Stimulated activated effector memory CD8-positive, alpha-beta T cell treated with anti-CD3 and anti-CD28 coated beads, Interleukin-12 subunit alpha, Interleukin-12 subunit beta, amount 100 ng/mL, for 72 hours (primary cell): ENCODE measurements around the gene COL21A1.

Source experiments
- ATAC-seq: fragments of 150-1000 bp; cut with Tn5 transposase; 2 replicates; pipeline ENCODE4 v1.10.0; 2021
- DNase-seq, 2 donors: peaks; one replicate each; pipeline ENCODE4 v3.0.0; 2021 to 2022; ENCODE audit warnings: low spot score in 2 of 2
- H3K27ac Mint-ChIP-seq: one replicate; pipeline ENCODE4 v1.8.0; 2022; ENCODE audit warnings: mild to moderate bottlenecking, mixed read lengths
- H3K36me3 Mint-ChIP-seq: one replicate; pipeline ENCODE4 v1.8.0; 2022; ENCODE audit warnings: mild to moderate bottlenecking, mixed read lengths
- H3K4me1 Mint-ChIP-seq: one replicate; pipeline ENCODE4 v1.8.0; 2022; ENCODE audit warnings: mixed read lengths
- H3K4me3 Mint-ChIP-seq: one replicate; pipeline ENCODE4 v1.8.0; 2022; ENCODE audit warnings: mild to moderate bottlenecking, mixed read lengths
- H3K9me3 Mint-ChIP-seq: one replicate; pipeline ENCODE4 v1.8.0; 2022; ENCODE audit warnings: mixed read lengths

COL21A1 gene

DNA sequence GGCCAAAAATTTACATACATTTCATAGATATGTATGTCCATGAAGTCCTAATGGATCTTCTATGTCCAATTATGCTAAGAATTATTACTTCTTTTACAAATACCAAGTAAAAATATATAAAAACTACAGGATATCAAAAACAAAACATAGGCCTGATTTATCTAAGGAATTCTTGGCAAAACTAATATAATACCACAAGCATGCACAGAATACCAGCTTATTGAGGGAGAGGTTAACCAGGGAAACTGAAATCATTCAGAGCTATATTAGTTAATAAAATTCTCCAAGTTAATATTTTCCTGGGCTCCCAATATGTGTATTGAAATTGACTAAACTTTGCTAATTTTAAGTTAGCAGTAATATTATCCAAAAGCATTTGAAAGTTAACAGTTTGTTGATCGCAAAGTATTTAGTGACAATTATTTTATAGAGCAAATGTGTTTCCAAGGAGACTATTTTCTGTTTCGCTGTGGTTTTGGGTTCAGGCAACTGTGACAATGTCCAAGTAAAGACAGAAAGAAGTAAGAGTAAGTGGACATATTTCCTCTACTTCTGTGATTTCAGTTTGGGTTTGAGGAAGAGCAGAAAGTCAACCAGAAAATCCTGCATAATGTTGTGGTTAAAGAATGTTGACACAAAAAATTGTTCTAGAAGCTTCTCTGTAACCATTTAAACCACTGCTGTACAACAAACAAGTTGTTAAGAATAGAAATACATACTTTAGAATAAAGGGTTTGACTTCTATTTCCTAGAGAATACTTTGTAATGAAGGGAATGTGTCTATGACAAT is 167.4 kb downstream of the COL21A1 start:
- Mint-ChIP-seq H3K36me3 (no peaks in the 10 kb centered on the region), H3K4me1 (no peaks in the 10 kb centered on the region), H3K4me3 (no peak overlapping the region), H3K9me3 (peaks cover 18% of the 10 kb centered on the region), H3K27ac (no peak overlapping the region)
- DNase-seq, result no peak
- no peak for ATAC-seq

- Mint-ChIP-seq H3K4me1 (no peaks in the 10 kb centered on the region), H3K9me3 (peaks cover 20% of the 10 kb centered on the region), H3K27ac (no peak overlapping the region), H3K36me3 (no peaks in the 10 kb centered on the region), H3K4me3 (no peak overlapping the region)
- DNase-seq (no peak), ATAC-seq (no peak)
These were observed 171.3 kb downstream of the COL21A1 start for GRCh38 chr6:56076033-56076432.

DNA sequence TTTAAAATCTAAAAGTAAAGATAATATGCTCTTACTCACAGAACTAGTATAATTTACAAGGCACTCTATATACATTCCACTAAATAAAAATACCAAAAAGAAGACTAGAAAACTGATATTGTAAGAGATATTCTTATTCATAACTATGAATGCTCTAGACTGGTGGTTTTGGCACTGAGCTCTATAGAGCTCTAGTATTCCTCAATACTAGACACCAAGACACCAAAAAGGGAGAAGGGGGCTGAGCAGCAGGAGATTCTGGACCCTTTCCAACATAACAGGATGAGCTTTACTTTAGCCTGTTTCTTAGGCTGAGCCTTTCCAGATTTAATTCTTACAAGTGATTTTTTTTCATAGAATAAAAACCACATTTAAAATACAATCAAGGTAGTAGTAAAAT is 173.6 kb downstream of the COL21A1 start:
- Mint-ChIP-seq H3K4me3 (no peak overlapping the region), H3K4me1 (no peaks in the 10 kb centered on the region), H3K27ac (no peak overlapping the region), H3K9me3 (peaks cover 21% of the 10 kb centered on the region), H3K36me3 (no peaks in the 10 kb centered on the region)
- DNase-seq (no peak), ATAC-seq (no peak)

DNA sequence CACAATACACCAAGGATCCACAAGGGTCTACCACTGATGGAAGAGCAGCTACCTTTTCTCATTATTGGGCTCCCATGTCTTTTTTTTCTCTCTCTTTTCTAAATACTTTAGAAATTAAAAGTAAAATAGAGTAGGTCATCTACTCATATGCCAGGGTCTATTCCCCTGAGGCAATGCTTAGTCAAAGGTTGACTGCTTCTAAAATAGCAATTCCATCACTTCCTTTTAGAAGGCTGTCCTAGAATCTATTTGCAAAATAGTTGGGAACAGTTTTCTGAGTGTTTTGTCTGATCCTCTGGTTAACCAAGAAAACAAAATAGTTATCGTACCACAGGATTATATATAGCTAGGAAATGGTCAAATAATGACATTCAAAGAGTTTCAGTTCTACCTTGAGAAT is 174.1 kb downstream of the COL21A1 start:
- H3K9me3 Mint-ChIP-seq, result peaks cover 21% of the 10 kb centered on the region
- ATAC-seq, result no peak
- H3K4me3 Mint-ChIP-seq, result no peak overlapping the region
- H3K36me3 Mint-ChIP-seq, result no peaks in the 10 kb centered on the region
- no peak for DNase-seq
- H3K4me1 Mint-ChIP-seq, result no peaks in the 10 kb centered on the region
- H3K27ac Mint-ChIP-seq, result no peak overlapping the region

- ATAC-seq, result no peak
- H3K9me3 Mint-ChIP-seq, result peaks cover 21% of the 10 kb centered on the region
- no peak for DNase-seq
- no peaks in the 10 kb centered on the region for H3K36me3 Mint-ChIP-seq
- no peak overlapping the region for H3K4me3 Mint-ChIP-seq
- H3K27ac Mint-ChIP-seq, result no peak overlapping the region
- no peaks in the 10 kb centered on the region for H3K4me1 Mint-ChIP-seq
These were observed 174.5 kb downstream of the COL21A1 start for GRCh38 chr6:56072856-56073255.

DNA sequence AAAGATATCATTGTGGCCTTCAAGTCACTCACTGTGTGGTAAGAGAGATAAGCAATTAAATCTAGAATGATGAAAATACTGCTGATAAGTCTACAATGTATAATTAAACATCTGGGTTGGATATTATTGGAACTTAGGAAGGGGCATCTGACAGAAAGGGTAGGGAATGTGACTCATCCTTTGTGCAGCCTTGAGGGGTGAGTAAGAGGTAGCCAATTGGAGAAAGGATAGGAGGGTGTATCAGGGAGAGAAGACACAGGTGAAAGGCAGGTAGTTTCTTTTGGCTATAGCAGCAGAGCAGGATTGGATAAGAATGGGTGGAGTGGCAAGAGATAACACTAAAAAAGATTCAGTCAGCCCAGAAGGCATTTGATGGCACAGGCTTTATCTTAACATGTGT is 182.0 kb downstream of the COL21A1 start:
- DNase-seq, result no peak
- H3K4me3 Mint-ChIP-seq, result no peak overlapping the region
- H3K9me3 Mint-ChIP-seq, result peaks cover 16% of the 10 kb centered on the region
- H3K36me3 Mint-ChIP-seq, result no peaks in the 10 kb centered on the region
- ATAC-seq, result no peak
- no peak overlapping the region for H3K27ac Mint-ChIP-seq
- no peaks in the 10 kb centered on the region for H3K4me1 Mint-ChIP-seq

- ATAC-seq, result no peak
- Mint-ChIP-seq H3K4me1 (no peaks in the 10 kb centered on the region), H3K27ac (no peak overlapping the region), H3K9me3 (peaks cover 16% of the 10 kb centered on the region), H3K4me3 (no peak overlapping the region), H3K36me3 (no peaks in the 10 kb centered on the region)
- no peak for DNase-seq
These were observed 184.5 kb downstream of the COL21A1 start for GRCh38 chr6:56062836-56063235.

DNA sequence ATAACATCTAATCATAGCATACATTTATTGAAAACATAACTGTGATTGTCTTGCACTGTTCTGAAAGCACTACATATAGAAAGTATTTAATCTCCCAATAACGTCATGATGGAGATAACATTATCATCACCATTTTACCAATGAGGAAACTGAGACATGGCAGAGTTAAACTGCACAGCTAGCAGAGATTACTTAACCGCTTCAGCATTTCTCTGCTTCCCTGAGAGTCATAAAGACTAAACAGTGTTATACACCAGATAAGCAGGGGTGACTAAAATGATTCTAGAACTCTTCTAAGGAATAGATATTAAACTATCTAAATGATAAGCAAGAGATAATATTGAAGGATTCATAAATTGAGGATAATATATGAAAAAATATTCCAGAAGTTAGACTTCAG is 188.7 kb downstream of the COL21A1 start:
- Mint-ChIP-seq H3K27ac (no peak overlapping the region), H3K4me3 (no peak overlapping the region), H3K36me3 (no peaks in the 10 kb centered on the region), H3K9me3 (peaks cover 3% of the 10 kb centered on the region), H3K4me1 (no peaks in the 10 kb centered on the region)
- DNase-seq, result no peak
- no peak for ATAC-seq

- Mint-ChIP-seq H3K27ac (no peak overlapping the region), H3K4me1 (no peaks in the 10 kb centered on the region), H3K9me3 (peaks cover 7% of the 10 kb centered on the region), H3K36me3 (no peaks in the 10 kb centered on the region), H3K4me3 (no peak overlapping the region)
- DNase-seq (no peak), ATAC-seq (no peak)
These were observed 192.2 kb downstream of the COL21A1 start for GRCh38 chr6:56055081-56055704.

- DNase-seq, result no peak
- no peaks in the 10 kb centered on the region for H3K36me3 Mint-ChIP-seq
- no peaks in the 10 kb centered on the region for H3K4me1 Mint-ChIP-seq
- peaks cover 11% of the 10 kb centered on the region for H3K9me3 Mint-ChIP-seq
- H3K4me3 Mint-ChIP-seq, result no peak overlapping the region
- no peak overlapping the region for H3K27ac Mint-ChIP-seq
- no peak for ATAC-seq
These were observed 196.2 kb downstream of the COL21A1 start for GRCh38 chr6:56051202-56051598.

DNA sequence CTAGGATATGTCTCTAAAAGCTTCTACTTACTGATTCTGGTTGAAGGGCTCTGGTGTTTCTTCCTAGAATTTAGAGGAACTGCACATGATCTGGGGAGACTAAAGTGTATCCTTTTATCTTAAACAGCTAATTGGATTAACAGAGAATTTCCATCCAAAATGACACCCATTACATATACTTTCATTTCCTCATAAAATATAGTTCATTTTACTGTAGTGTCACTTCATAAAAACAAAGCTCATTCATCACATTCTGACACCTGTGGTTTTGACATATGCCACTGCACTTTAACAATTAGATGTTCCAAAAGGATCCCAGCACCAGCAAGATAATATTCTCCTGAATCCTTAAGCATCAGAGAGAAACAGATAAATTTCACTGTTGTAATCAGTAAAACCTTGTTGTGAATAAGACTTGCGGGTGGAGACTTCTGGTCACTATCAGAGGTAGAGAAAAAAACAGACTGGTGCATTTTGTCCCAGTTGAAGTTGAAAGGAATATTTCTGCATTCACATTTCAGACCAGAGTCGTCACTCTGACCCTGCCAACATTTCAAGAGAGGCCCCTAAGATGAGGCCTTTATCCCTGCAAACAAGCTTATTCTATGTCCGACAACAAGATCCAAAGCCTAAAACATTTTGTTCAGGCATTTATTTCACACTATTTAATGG is 196.7 kb downstream of the COL21A1 start:
- no peaks in the 10 kb centered on the region for H3K36me3 Mint-ChIP-seq
- peaks cover 11% of the 10 kb centered on the region for H3K9me3 Mint-ChIP-seq
- DNase-seq (no peak), ATAC-seq (no peak)
- H3K4me1 Mint-ChIP-seq, result no peaks in the 10 kb centered on the region
- no peak overlapping the region for H3K27ac Mint-ChIP-seq
- no peak overlapping the region for H3K4me3 Mint-ChIP-seq

DNA sequence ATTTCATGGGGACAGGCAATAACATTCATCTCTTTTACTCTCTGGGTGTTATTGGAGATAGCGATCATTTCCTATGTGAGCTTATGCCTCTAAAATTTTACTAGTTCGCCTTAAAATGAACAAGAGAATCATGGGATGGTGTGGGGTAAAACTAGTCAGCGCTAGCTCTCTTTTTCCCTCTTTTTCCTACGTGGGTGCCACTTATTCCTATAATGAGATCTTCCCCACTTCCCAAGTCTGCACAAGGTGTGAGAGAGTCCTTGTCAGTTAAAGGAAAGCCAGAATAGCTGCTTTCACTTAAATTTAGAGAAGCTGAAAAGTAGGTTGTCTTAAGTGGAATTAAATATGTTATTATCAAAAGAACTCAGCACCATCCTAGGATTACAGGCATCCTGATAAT is 198.8 kb downstream of the COL21A1 start:
- no peak overlapping the region for H3K27ac Mint-ChIP-seq

DNA sequence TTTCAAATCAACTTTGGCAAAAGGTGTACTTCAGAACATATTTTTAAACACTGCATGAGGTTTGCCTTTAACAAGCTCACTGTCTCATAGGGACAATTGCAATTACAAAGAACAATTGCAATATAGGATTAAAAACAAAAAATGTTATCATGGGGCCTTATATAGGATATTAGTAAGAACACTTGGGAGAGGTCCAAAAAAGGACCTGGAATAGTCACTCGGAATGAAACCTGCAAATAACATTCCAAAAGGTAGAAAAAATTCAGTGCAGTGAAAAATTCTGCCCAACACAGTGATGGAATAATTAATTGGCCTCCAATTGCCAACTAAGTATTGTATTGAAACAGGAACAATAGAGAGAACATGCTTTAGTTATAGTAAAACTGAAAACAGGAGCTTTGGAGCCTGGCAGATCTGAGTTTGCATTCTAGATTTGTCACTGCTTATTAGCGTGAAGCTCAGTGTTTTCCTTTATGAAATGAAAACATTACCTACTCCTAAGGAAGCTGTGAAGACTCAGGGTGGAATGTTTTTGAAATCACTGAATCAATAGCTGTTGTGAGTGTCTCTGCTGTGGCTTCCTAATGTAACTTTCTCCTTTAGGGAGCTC is 199.3 kb downstream of the COL21A1 start:
- ATAC-seq, result no peak

More for the DNA sequence above, 198.8 kb downstream of the COL21A1 start:
- no peak for DNase-seq
- H3K36me3 Mint-ChIP-seq, result no peaks in the 10 kb centered on the region
- no peak overlapping the region for H3K4me3 Mint-ChIP-seq
- peaks cover 13% of the 10 kb centered on the region for H3K9me3 Mint-ChIP-seq
- no peak for ATAC-seq
- H3K4me1 Mint-ChIP-seq, result no peaks in the 10 kb centered on the region

DNA sequence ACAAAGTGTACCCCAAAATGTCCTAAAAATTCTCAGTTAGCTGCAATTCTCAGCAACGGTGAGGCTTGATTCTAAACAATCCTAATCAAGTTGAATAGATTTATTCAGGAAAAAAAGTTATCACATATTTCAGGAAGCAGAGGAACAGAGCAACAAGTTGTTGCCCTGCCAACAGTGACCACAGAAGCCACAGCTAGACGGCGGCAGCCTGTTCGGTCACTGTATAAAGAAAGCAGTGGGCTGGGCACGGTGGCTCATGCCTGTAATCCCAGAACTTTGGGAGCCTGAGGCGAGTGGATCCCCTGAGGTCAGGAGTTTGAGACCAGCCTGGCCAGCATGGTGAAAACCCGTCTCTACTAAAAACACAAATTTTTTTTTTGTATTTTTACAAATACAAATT is 200.8 kb downstream of the COL21A1 start:
- DNase-seq, result no peak
- no peak overlapping the region for H3K27ac Mint-ChIP-seq

More for the DNA sequence above, 199.3 kb downstream of the COL21A1 start:
- no peak overlapping the region for H3K4me3 Mint-ChIP-seq
- H3K4me1 Mint-ChIP-seq, result no peaks in the 10 kb centered on the region
- H3K27ac Mint-ChIP-seq, result no peak overlapping the region
- H3K9me3 Mint-ChIP-seq, result peaks cover 13% of the 10 kb centered on the region
- no peaks in the 10 kb centered on the region for H3K36me3 Mint-ChIP-seq
- no peak for DNase-seq

GRCh38 chr6:56043761-56044160 is 203.6 kb downstream of the COL21A1 start:
- H3K36me3 Mint-ChIP-seq, result no peaks in the 10 kb centered on the region
- ATAC-seq (no peak), DNase-seq (no peak)
- no peak overlapping the region for H3K4me3 Mint-ChIP-seq
- H3K4me1 Mint-ChIP-seq, result no peaks in the 10 kb centered on the region
- H3K27ac Mint-ChIP-seq, result no peak overlapping the region
- peaks cover 6% of the 10 kb centered on the region for H3K9me3 Mint-ChIP-seq

More for the DNA sequence above, 200.8 kb downstream of the COL21A1 start:
- ATAC-seq, result no peak
- Mint-ChIP-seq H3K4me3 (no peak overlapping the region), H3K36me3 (no peaks in the 10 kb centered on the region), H3K9me3 (peaks cover 12% of the 10 kb centered on the region), H3K4me1 (no peaks in the 10 kb centered on the region)
